Coronary artery (tissue), 2 donors: ENCODE results near the gene DSCAML1.

Experiments
- DNase-seq: peaks from one replicate; pipeline ENCODE4 v3.0.0-alpha.2; 2017; ENCODE audit warnings: low spot score
- H3K27ac ChIP-seq, 2 donors: fragments of 200-600 bp; sonication (generic); one replicate each; pipeline ENCODE4 v1.5.1; 2016 to 2019
- H3K4me3 ChIP-seq: fragments of 200-600 bp; sonication (generic); 2 replicates; pipeline ENCODE4 v1.5.1; 2016; ENCODE audit warnings: mild to moderate bottlenecking, moderate library complexity
- TF ChIP-seq, protein P1 (sequence below): fragments of 200-600 bp; sonication (generic); IDR thresholded peaks from one replicate; pipeline ENCODE4 v1.5.1; 2019; ENCODE audit warnings: antibody characterized with exemption

The DSCAML1 gene

DNA sequence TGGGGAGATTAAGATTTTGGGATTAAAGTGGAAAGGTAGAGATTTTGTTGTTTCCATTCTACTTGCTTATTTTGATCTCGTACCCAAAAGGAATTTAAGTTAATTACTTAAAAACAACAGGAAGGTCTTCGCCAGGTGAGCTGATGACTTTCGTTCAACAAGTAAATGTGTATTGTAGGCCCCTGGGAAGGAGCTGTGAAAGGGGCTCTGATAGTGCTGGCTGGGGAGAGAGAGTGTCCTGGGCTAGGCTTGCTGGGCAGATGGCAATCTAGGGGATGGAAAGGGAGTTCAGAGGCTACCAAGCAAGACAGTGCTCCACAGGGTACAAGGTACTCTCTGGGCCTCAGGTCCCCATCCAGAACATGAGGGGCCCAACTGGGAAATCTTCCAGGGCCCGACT lies 279.9 kb downstream of the DSCAML1 start:
- no peak for DNase-seq
- Histone ChIP-seq H3K4me3 (no peak overlapping the region), H3K27ac (no peak overlapping the region)
- TF ChIP-seq, protein P1, sequence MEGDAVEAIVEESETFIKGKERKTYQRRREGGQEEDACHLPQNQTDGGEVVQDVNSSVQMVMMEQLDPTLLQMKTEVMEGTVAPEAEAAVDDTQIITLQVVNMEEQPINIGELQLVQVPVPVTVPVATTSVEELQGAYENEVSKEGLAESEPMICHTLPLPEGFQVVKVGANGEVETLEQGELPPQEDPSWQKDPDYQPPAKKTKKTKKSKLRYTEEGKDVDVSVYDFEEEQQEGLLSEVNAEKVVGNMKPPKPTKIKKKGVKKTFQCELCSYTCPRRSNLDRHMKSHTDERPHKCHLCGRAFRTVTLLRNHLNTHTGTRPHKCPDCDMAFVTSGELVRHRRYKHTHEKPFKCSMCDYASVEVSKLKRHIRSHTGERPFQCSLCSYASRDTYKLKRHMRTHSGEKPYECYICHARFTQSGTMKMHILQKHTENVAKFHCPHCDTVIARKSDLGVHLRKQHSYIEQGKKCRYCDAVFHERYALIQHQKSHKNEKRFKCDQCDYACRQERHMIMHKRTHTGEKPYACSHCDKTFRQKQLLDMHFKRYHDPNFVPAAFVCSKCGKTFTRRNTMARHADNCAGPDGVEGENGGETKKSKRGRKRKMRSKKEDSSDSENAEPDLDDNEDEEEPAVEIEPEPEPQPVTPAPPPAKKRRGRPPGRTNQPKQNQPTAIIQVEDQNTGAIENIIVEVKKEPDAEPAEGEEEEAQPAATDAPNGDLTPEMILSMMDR: no peak

DNA sequence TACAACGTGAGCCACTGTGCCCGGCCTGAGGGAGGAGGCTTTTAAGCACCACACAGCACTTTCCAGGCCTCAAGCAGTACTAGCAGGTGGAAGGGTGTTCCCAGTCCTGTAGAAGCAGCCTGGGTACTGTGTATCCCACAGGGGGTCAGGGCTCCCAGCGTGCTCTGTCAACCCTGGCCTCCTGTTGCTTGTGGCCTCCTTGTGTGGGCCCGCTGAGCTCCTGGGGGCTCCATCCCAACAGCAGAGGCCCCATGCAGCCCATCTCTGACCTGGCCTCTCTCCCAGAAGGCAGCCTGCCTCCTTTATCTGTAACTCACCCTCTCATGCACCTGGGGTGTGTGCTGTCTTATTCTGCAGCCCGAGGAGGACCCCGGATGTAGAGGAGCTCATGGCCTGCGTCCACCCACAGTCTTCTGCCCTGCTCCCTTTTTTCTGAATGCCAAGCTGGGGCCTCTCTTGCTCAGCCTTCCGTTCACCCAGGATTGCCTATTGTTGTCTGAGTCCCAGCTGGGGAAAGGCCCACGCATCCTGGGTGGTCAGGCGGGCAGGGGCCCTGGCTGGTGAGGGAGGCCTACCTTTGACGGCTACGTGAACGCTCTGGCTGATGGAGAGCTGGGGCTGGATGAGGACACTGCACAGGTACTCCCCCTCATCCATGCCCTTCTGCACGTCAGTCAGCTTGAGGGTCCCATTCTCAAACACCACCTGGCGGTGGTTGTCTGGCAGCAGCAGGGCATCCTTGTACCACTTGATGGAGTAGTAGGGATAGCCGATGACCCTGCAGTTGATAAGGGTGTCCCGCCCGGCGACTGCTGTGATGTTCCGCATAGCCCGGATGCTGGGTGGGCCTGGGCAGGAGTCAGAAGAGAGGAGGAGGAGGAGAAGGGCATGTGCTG lies 280.9 kb downstream of the DSCAML1 start:
- TF ChIP-seq, protein P1: no peak
- no peak overlapping the region for H3K27ac ChIP-seq
- no peak for DNase-seq
- no peak overlapping the region for H3K4me3 ChIP-seq

DNA sequence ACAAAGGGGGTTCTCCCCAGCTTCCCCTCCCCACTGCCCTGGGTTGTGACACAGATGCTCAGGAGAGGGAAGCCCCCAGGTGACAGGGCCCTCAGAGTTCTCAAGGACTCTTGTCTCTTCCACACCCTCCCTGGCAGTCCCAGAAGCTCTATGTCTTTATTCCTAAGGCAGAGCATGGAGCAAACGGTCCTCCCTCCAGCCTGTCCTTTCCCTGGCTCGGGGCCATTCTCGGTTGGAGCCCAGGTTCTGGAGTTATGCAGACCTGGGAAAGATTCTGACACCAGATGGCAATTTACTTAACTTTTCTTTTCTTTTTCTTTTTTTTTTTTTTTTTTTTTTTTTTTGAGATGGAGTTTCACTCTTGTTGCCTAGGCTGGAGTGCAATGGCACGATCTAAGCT lies 282.8 kb downstream of the DSCAML1 start:
- DNase-seq: no peak
- TF ChIP-seq, protein P1: no peak
- Histone ChIP-seq H3K4me3 (no peak overlapping the region), H3K27ac (no peak overlapping the region)

DNA sequence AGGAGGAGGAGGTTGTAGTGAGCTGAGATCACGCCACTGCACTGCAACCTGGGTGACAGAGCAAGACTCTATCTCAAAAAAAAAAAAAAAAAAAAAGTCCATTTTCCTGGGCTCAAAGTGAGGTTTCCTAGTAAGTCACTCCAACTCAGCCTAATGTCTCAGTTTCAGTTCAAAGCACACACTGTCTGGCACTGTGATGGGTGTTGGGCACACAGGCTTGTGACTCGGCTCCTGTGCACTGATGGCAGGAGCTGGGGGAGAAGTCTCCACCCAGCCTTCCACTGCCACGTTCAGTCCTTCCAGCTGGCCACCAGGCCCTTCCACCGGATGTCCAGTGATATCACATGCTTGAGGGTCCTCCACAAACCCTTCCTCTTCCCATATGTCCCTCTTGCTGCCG lies 283.4 kb downstream of the DSCAML1 start:
- TF ChIP-seq, protein P1: no peak
- DNase-seq: no peak
- Histone ChIP-seq H3K4me3 (no peak overlapping the region), H3K27ac (no peak overlapping the region)

DNA sequence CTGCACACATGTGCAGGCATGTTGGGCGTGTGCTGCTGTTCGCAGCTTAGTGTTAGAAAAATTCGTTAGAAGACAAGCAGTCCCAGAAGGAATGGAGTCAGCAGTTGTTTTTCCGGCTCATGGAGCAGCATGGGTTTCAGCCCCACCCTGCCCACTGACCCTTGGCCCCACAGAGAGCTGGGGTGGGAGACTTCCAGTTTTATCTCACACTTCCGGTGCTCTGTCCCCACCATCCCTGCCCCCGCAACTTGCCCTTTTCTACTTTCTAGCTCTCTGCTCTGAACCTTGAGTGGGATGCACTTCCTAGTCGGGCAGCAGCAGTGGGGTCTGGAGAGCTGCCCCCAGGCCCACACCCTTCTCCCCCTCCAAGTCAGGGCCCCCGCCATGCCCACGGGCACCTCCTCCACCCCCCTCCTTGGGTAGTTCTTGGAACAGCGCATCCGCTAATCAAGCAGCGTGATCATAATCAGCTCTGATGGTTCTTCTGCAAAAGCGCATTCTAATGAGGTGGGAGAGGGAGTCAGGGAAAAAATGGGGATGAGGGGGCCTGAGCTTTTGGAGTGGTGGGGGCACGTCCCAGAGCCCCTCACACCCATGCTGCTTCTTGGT lies 285.0 kb downstream of the DSCAML1 start:
- H3K4me3 ChIP-seq: no peak overlapping the region
- TF ChIP-seq, protein P1: no peak
- DNase-seq: no peak
- no peak overlapping the region for H3K27ac ChIP-seq

DNA sequence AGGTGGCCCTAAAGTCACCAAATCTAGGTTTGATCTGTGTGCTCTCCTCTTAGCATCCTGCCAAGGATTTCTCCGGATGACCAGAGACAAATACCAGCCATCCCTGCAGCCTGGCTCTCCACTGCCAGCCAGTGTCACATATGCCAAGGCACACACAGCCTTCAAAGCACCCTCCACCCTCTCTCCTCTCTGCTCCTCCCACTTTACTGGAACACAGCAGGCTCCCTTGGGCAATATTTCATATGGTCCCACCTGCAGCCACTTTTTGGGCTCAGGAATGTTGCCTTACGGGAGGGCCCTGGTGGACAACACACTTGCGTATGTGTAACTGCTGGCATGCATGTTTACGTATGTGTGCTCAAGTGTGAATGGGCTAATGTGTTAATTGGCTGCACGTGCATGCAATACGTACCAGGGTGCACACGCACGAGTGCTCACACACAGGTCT lies 285.5 kb downstream of the DSCAML1 start:
- no peak overlapping the region for H3K27ac ChIP-seq

More for the DNA sequence above, 285.5 kb downstream of the DSCAML1 start:
- no peak for DNase-seq
- TF ChIP-seq, protein P1: no peak
- H3K4me3 ChIP-seq: no peak overlapping the region
